NCI-H345 (cell line): ENCODE results near the gene NFIA.

ENCODE experiments used
- DNase-seq: peaks from one replicate; lab custom pipeline; 2025; lab: John Stamatoyannopoulos, UW

The NFIA gene

GRCh38 chr1:61397935-61398334, 315.6 kb downstream of the NFIA start:
- no peak for DNase-seq

- DNase-seq: no peak
Observed at GRCh38 chr1:61399199-61399598, 316.8 kb downstream of the NFIA start.

GRCh38 chr1:61400131-61400770, 317.9 kb downstream of the NFIA start:
- DNase-seq: no peak

- no peak for DNase-seq
Observed at GRCh38 chr1:61400997-61401396, 318.6 kb downstream of the NFIA start.

- no peak for DNase-seq
Observed at GRCh38 chr1:61403679-61404596, 321.6 kb downstream of the NFIA start.

GRCh38 chr1:61404597-61405376, 322.4 kb downstream of the NFIA start:
- no peak for DNase-seq

- no peak for DNase-seq
Observed at GRCh38 chr1:61406467-61406866, 324.1 kb downstream of the NFIA start.

- DNase-seq: no peak
Observed at GRCh38 chr1:61412601-61413000, 330.2 kb downstream of the NFIA start.

- DNase-seq: no peak
Observed at GRCh38 chr1:61419196-61419595, 336.8 kb downstream of the NFIA start.

GRCh38 chr1:61419657-61420056, 337.3 kb downstream of the NFIA start:
- DNase-seq: no peak

GRCh38 chr1:61420243-61420642, 337.9 kb downstream of the NFIA start:
- no peak for DNase-seq

- DNase-seq: no peak
Observed at GRCh38 chr1:61420909-61421835, 338.8 kb downstream of the NFIA start.

GRCh38 chr1:61423643-61424042, 341.3 kb downstream of the NFIA start:
- no peak for DNase-seq

GRCh38 chr1:61424382-61424781, 342.0 kb downstream of the NFIA start:
- DNase-seq: no peak

- no peak for DNase-seq
Observed at GRCh38 chr1:61425040-61425439, 342.7 kb downstream of the NFIA start.

GRCh38 chr1:61426254-61426653, 343.9 kb downstream of the NFIA start:
- no peak for DNase-seq

- no peak for DNase-seq
Observed at GRCh38 chr1:61426885-61427284, 344.5 kb downstream of the NFIA start.

- DNase-seq: no peak
Observed at GRCh38 chr1:61427510-61427909, 345.1 kb downstream of the NFIA start.

GRCh38 chr1:61428146-61428545, 345.8 kb downstream of the NFIA start:
- no peak for DNase-seq

GRCh38 chr1:61432616-61433388, 350.4 kb downstream of the NFIA start:
- DNase-seq: no peak

GRCh38 chr1:61433646-61434045, 351.3 kb downstream of the NFIA start:
- no peak for DNase-seq
